Astrocyte (in vitro differentiated cells and primary cell): ENCODE results near the gene CACNA1C.

ENCODE experiments used
- EZH2 ChIP-seq: IDR thresholded peaks from 2 replicates; pipeline ENCODE4 v1.6.1; 2012; ENCODE audit warnings: mild to moderate bottlenecking, low read length, inconsistent platforms; ENCODE audit not compliant: insufficient read depth
- TF ChIP-seq, protein P1 (sequence below): IDR thresholded peaks from 2 replicates; pipeline ENCODE4 v1.5.1; 2011; ENCODE audit warnings: low read depth, mild to moderate bottlenecking, inconsistent platforms, low read length, moderate library complexity; ENCODE audit not compliant: insufficient read depth

DNA sequence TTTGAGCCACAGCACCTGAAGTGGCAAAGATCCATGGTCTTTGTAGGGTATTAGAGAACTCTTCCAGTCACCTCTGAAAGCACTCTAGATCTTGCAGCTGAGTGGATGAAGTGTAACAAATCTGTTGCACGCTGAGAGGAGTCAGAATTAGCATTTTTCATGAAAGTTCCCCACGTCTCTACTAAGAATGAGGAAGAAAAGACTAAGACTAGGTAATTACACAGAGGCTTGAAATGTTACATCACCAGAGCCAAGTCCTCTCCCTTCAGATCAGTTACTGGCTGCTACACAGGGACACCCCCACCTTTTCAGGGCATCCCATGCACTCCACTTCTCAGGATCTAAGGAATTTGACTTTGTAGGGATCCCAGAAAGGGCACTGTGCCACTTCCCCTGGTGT lies 643.3 kb downstream of the CACNA1C start:
- TF ChIP-seq, protein P1, sequence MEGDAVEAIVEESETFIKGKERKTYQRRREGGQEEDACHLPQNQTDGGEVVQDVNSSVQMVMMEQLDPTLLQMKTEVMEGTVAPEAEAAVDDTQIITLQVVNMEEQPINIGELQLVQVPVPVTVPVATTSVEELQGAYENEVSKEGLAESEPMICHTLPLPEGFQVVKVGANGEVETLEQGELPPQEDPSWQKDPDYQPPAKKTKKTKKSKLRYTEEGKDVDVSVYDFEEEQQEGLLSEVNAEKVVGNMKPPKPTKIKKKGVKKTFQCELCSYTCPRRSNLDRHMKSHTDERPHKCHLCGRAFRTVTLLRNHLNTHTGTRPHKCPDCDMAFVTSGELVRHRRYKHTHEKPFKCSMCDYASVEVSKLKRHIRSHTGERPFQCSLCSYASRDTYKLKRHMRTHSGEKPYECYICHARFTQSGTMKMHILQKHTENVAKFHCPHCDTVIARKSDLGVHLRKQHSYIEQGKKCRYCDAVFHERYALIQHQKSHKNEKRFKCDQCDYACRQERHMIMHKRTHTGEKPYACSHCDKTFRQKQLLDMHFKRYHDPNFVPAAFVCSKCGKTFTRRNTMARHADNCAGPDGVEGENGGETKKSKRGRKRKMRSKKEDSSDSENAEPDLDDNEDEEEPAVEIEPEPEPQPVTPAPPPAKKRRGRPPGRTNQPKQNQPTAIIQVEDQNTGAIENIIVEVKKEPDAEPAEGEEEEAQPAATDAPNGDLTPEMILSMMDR, result no peak
- TF ChIP-seq EZH2, result no peak
